HG03575 (cell line): ENCODE data around the gene HDAC9.

Experiments used
- ATAC-seq: cut with Tn5 transposase; IDR thresholded peaks from one replicate; pipeline ENCODE4 v1.9.1; 2021; ENCODE audit not compliant: unreplicated experiment, insufficient number of reproducible peaks, low FRiP score; ENCODE audit errors: extremely low read depth

The HDAC9 gene

GRCh38 chr7:18890885-18891621 is 395.5 kb downstream of the HDAC9 start:
- ATAC-seq, result no peak

- no peak for ATAC-seq
Observed at GRCh38 chr7:18893156-18893555, 397.6 kb downstream of the HDAC9 start.

GRCh38 chr7:18894155-18894554 is 398.6 kb downstream of the HDAC9 start:
- no peak for ATAC-seq

GRCh38 chr7:18895456-18895855 is 399.9 kb downstream of the HDAC9 start:
- ATAC-seq, result no peak

DNA sequence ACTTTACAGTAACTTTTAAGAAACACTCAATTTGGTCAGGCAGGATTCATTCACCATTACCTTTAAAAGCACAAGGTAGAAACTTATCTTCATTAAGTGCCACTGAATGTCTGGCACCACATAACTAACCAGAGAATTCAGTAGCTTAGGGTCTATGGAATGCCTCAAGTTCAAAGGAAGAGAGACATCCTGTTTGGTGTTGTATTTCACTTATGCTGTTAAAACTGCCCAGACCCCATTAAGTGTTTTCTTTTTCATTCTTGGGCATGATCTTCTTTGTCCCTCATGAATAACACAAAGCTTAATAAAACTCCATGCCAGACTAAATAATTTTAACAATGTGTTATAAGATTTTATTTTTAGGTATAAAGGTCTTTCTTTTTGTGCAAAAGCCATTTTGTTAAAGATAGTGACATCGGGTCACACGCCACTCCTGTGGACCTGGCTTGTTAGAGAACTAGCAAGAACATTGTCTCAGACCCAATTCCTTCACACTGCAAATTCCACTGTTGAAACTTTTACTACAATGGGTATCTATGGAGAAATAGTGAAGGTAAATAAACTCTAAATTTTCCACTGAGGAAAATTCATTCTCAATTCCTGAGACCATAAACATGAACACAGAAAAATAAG is 400.9 kb downstream of the HDAC9 start:
- no peak for ATAC-seq

- no peak for ATAC-seq
Observed at GRCh38 chr7:18900236-18900635, 404.7 kb downstream of the HDAC9 start.

- no peak for ATAC-seq
Observed at GRCh38 chr7:18900803-18901202, 405.3 kb downstream of the HDAC9 start.

DNA sequence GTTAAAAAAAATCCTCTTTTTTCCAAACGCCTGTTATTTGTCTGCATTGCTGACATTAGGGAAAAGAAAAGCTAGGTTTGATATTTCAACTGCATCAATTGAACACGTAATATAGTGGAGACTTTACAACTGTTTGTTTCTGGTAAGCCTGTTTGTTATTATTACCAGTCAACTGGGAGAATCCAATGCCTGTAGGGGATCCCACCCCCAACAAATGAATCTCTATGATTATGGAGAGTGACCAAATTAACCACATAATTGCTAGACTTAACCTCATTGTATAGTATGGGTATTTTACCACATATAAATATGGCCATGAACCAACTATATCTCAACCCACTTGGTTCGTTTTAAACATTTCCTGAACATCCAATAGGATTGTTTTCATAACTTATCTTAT is 405.8 kb downstream of the HDAC9 start:
- ATAC-seq, result no peak

DNA sequence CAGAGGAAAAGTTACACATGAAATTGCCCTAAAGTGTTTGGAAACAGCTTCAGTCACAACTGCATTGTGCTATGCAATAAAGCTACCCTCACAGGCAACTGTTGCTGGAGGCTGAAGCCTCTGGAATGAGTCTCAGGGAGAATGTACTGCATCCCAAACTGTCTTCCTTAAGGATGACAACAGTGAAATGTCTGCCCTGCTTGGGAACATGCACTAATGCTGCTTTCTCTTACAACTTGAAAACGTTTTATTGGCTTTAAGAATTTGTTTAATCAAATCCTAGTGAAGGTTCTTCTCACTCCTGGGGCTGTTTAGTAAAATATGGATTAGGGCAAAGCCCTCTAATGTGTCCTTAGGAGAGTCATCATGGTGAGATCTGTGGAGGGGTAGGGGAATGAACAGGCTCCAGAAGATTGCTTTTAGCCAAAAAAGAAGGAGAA is 406.5 kb downstream of the HDAC9 start:
- no peak for ATAC-seq

DNA sequence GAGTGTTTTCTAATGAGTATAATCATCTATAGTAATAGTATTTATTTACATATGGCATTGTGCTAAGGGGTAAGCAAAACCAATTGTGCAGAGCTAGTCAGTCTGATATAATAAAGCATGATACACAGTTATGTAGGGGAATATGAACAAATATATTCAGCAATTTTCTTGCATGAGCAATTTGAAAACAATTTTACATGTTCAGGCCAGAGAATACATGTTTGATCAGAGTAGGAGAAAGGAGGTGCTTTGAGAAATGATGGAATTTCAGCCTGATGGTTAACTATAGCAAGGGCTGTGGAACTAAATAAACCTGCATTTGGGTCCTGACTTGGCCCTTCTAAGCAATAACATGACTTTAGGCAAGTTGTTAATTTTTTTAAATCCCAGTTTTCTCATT is 407.3 kb downstream of the HDAC9 start:
- no peak for ATAC-seq

GRCh38 chr7:18903695-18904094 is 408.1 kb downstream of the HDAC9 start:
- no peak for ATAC-seq

DNA sequence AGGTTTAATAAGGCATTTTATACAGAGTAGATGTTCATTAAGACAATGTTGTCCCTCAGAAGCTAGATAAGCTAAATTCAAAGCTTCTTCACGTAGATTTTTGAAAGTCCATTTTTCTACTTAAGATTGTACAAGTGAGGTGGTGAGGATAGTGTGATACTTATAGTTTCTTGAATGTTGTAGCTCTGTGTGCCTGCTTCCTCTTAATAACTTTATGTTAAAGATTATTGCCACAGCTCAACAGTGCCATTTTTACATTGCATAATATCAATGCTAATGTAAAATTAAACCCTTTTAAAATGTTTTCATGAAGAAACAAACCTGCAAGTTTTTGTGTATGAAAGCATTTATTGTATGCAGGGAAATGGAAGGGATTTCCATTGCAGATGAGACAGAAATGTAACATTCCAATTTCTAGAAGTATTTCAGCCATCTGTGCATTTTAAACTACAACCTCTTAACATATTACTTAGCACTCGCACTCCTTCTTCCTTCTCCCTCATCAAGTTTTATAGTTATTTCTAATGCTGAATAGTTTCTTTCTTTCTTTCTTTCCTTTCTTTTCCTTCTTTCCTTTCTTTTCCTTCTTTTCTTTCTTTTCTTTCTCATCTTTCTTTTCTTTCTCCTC is 409.9 kb downstream of the HDAC9 start:
- no peak for ATAC-seq

DNA sequence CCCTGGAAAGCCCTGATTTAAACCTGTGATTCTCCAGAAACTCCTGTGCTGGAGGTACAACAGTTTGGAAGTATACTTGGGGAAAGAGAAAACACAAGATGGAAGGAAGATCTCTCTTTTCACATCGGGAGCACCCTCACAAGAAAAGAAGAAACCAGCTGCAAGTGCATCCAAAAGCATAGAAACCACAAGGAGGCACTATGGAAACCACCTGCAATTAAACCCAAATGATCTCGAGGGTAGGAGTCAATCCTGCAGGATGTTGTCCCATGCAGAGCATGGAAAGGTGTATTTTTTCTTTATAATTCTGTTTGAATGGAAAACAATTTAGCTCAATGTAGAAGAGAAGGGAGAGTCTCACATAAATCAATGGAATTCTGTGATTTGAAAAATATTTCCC is 411.4 kb downstream of the HDAC9 start:
- no peak for ATAC-seq

DNA sequence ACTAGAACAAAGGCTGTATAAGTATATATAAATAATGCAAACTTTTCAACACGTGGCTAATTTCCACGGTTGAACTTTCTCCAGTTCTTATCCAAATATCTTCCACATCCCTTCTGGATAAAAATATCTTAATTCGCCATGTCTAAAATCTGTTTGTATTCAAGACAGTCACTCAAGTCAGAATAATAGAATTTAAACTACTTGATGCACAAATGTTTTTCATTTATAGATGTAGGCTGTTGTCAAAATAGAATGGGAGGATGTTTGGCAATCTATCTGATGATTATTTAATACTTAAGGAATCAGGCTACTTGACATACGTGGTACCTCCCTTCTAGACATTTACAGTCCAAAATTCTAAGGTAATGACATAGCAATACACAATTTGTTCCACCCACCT is 417.6 kb downstream of the HDAC9 start:
- ATAC-seq, result no peak

DNA sequence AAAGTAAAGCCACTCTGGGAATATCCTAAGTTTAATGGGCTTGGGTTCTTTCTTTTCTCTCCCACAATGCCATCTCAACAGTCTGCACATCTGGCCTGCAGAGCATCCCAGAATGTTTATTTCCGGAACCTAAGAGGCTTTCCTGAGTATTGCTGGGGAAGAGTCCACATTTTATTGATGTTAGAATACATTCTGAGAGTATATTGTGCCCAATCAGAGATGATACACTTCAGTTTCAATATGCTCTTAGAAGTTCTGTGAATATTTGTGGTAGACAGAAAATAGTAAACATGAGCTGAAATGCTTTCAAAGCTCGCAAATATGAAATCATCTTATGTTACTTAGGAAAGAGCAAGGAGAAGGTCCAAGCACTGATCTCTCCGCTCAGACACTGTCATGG is 421.3 kb downstream of the HDAC9 start:
- no peak for ATAC-seq

DNA sequence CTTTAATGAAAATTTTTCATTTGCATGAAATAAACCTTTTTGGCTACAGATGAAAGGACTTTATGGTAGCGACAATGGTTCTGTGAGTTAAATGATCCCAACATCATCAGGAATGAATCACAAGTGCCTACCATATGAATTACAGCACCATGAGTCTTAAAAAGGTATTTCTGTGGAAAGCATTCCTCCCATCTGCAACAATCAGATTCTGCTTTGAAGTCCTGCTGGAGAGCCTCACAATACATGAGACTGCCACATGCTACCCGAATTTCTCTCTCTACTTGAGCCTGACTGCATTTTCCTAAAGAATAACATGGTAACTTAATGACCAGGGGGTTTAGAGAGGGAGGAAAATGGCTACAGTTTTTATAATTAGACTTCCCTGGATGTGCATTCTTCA is 431.6 kb downstream of the HDAC9 start:
- no peak for ATAC-seq

DNA sequence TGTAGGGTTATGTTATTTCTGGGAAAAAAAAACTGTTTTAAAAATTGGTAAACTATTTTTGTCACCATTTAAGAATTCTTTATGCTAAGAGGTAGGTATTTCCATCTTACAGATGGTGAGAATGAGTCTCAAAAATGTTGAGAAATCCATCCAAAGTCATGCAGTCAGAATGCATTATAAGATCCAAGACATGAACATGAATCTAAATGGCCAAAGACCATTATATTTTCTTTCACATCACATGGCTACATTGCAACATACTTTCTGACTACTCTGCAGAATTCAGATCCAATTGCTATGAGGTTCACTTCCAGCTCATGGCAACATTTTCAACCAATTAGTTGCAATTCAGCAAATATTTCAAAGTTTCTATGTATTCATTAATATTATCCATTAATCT is 440.7 kb downstream of the HDAC9 start:
- no peak for ATAC-seq

DNA sequence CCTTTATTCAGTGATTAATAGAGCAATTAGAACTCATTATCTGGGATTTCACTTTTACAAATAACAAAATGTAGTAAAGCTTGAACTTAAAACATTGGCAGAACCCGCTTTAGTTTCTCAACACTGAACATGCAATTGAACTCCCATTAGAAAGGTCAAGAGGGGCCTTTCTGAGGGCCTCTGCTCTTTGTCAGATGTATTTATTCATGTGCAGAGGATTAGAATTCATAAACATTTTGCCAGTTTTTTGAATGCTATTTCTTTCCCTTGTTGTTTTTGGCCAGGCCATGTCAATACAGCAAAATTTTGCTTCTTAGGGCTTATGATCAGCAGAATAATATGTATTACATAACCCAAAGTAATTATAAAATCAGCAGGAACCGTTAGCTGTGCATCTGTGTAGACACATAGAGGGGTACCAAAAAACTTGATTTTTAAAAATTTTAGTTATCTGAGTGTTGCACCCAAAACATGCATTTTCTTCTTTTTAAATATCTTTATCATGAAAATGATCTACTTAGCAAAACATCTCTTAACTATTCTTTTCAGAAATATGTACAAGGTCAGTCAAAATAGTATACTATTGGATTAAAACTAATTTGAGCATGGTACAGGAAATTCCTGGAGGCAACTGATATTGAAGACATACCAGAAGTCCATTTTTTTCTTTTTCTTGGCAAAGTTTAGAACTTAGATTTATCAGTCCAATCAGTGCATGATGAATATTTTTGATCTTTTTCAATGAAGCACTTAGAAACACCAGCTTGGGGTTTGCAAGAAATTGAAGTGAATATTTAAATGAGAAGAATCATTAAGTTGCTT is 444.4 kb downstream of the HDAC9 start:
- ATAC-seq, result no peak

- ATAC-seq, result no peak
Observed at GRCh38 chr7:18940593-18941134, 445.1 kb downstream of the HDAC9 start.
